SIG-M5 (cell line): Measurements from ENCODE around the gene ZNF354C.

Source experiments
- DNase-seq: peaks from one replicate; lab custom pipeline; 2025; lab: John Stamatoyannopoulos, UW

The ZNF354C gene

DNA sequence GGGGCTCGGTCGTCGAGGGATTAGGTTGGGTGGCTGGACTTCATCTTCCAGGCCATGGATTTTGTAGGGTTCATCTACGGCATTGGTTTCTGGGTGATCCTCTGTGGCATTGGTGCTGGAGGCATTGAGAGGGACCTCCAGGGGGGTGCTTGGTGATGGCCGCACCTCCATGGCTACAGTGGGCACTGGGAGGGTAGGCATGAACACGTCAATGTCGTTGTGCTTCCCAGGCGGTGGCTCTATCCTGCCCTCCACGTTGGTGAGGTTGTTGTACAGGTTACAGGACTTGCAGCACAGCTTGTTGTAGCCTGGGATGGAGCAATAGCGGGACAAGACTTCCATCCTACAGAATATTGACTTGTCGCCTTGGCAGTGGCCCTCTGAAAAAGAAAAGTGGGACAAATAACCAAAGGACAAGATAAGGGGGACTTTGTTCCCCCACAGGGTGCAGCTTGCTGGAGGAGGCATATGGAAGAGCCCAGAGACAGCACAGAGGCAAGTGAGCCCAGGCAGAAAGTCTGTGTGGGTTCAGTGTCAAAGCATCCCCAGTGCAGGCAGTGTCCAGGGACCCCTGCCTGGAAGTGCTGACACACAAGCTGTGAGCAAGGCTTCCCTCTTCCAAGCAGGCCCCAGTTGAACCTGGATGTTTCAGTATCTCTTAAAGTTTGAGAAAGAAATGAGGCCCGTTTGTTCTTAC is 53.9 kb downstream of the ZNF354C start:
- DNase-seq, result no peak

- no peak for DNase-seq
Observed at GRCh38 chr5:179114756-179115155, 54.6 kb downstream of the ZNF354C start.

GRCh38 chr5:179115307-179115706 is 55.1 kb downstream of the ZNF354C start:
- no peak for DNase-seq

DNA sequence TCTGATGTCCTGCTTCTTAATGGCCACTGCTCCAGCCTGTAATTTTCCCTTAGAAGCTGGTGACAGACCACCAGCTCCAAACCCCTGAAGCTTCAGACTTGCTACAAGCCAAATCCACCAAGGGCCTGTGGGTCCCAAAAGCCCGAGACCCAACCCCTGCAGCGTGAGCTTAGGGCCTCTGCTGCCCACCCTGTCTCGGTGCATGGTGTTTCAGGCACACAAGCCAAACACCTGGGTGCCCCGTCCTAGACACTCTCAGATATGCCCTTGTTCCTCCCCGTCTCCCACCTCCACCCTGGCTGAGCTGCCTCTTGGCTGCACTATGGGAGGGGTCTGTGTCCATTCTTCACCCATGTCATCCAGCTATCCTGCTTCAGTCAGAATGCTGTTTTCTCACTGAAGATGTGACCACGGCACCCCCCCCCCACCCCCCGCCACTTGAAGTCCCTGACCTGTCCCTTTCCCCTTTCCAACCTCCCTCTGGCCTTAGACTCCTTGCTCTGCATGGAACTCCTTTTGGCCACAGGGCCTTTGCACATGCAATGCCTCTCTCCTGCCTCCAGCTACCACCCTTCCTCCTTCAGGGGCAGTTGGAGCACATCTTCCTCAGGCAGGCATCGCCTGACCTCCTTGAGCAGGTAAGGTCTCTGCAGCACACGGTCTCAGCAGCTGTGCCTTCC is 55.8 kb downstream of the ZNF354C start:
- no peak for DNase-seq

DNA sequence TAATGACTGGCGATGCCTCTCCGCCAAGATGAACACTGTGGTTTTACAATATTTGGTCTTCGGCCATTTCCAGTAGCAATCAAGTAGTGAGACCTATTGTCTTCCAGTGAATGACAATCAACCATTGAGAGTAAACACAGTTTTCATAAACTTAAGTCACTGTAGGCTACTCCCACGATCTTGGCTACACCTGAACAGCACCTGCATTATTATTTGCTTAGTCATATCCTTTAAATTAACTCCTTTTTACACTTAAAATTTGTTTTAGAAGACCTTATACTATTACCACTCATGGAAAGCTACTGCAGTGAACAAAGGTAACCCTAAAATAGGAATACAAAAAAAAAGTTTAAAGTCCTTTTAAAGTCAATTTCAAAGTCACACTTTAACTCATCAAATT is 58.2 kb downstream of the ZNF354C start:
- DNase-seq, result no peak

GRCh38 chr5:179118756-179119414 is 58.7 kb downstream of the ZNF354C start:
- DNase-seq, result no peak

DNA sequence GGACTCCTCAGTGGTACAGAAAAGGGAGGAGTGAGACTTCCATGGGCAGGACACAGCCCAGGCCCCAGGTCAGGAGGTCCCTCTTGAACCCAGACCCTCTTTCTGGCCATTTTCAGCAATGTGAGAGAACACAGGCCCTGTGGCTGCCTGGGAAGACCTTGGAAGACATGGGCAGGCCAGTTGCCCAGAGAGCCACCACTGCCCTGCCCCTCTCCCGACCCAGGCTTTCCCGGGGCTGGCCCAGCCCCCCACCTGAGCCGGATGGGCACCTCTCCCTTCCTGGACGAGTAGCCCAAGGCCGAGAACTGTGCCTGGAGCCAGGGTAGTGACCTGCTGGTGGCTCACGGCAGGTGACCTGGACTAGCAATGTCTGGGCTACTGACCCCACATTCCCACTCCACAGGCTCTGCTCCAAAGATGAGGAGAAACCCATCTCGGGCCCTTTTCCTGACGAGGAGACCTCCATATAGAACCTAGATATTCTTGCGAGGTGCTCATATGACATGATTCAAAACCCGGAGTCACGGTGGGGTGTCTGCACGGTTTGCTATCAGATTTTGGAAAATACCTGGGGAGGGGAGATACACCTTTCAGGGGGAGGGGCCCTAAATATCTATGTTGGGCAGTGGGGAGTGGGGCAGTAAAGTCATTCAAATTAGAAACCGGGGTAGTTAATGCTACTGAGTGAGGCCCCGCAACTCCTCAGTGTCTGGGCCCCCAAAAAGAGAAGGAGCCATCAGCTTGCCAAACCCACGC is 59.4 kb downstream of the ZNF354C start:
- no peak for DNase-seq

DNA sequence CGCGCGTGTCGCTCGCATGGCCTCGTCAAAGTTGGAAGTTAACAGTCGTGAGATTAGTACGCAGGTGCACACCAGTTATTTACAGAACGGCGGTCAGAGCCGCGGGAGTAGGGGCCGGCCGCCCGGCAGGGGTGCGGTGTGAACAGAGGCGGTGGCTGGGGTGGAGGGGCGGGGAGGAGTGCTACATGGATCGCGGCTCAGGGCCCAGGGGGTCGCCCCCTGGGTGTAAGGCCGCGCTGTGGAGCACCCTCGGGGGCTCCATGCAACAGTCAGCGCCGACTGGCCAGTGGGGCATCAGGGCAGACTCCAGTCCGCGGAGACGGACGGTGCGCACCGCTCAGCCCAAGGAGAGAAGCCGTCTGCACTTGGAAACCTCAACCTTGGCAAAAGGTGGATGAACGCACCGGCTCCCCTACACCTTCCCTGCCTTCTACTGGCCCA is 60.3 kb downstream of the ZNF354C start:
- DNase-seq, result no peak

DNA sequence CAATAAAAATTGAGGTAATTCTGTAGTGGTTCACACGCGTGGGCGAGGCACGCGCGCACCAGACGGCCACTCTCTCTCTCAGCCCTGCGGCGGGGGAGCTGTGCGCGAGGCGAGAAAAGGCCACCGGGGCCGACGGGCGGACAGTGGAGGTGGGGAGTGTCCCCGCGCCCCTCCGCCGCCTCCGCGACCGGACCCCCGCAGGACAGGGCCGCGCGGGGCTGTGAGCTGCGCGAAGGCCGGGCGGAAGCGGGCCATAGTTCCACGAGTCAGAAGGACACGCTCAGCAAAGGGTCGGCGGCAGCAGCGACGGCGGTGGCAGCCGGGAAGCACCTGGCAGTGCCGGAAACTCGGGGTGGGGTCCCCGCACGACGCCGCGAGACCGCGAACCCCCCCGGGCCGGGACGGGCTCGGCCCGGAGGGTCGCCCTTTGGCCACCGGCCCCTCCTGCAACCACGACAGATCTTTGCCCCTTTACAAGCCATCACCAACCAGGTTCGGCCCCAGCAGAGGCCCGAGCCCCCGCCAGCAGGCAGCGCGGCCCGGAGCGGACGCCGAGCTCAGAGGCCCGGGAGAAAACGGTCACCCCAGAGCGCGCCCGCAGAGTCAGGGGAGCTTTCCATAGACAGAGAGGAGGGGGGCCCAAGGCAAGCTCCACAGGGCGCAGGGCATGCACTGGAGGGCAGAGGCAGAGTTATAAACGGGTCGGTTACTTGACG is 60.9 kb downstream of the ZNF354C start:
- DNase-seq, result no peak

DNA sequence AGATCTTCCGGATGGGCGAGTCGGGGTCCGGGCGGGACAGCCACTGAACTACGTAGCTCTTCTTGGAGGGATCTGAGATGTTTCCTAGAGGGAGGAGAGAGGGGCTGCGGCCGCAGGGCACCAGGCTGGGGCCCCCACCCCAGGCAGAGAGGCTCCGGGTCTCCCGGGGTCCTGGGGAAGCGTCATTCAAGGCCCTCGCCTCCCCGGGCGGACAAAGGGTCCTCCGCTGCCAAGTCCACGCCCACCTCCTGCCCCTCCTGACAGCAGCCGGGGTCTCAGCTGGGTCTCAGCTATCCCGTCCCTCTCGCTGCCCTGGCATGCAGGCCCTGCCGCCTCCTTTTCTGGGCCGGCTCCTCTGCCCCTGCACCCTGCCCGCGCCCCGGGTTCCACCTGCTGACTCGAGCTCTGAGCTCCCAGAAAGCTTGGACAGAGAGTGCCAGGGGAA is 61.5 kb downstream of the ZNF354C start:
- DNase-seq, result no peak

DNA sequence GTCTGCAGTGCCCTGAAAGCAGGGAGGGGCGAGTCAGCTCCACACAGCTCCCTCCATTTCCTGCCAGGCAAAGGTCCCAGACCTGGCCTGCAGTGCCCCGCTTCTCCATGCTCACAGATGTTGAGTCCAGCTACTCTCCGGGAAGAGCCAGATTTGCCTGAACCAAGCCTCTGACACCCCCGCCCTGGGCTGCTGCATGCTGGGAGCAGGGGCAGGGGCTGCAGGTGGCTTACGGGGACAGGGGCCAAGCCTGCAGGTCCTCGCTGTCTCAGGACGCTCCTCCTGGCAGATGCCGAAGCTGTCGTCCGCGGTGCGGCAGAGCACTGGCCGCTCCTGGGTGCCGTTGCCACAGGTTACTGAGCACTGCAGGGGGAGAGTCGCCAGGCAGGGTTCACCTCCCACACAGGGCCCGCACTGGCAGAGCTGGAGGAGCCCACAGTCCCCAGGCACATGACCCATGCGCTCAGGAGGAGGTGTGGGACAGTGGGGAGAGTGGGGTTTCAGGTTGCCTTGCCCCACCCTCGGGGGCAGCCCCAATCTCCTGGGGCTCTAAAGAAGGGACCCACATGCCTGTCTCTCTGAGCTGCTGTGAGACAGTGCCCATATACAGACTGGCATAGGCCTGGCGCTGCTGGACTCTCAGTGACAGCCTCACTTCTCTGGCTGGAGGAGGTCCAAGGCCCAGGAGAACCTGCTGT is 62.4 kb downstream of the ZNF354C start:
- DNase-seq, result no peak

- DNase-seq, result no peak
Observed at GRCh38 chr5:179123109-179123426, 62.9 kb downstream of the ZNF354C start.

DNA sequence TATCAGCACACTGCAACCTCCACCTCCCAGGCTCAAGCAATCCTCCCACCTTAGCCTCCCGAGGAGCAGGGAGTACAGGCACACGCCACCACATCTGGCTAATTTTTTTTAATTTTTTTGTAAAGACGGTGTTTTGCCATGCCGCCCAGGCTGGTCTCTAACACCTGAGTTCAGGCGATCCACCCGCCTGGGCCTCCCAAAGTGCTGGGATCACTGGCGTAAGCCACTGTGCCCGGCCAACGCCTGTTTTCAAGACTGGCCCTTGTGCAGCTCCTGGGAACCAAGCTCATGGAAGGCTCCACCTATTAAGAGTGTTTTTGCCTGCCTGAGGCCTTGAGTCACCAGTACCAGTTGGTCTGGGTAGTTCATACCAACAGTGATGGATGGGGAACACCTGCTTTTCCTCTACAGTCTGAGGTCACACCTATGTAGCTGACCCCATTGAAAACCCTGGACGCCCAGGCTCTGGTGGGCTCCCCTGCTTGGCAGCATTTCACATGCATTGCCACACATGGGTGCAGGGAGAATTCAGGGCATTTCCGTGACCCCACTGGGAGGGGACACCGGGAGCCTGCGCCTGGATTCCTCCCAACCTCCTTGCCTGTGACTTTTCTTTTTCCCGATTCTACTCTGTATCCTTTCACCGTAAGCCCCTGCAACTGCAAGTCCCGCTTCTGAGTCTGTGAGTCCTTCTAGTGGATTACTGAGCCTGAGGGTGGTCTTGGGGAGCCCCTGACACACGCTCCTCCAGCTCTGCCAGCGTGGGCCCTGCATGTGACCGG is 63.5 kb downstream of the ZNF354C start:
- DNase-seq, result no peak

DNA sequence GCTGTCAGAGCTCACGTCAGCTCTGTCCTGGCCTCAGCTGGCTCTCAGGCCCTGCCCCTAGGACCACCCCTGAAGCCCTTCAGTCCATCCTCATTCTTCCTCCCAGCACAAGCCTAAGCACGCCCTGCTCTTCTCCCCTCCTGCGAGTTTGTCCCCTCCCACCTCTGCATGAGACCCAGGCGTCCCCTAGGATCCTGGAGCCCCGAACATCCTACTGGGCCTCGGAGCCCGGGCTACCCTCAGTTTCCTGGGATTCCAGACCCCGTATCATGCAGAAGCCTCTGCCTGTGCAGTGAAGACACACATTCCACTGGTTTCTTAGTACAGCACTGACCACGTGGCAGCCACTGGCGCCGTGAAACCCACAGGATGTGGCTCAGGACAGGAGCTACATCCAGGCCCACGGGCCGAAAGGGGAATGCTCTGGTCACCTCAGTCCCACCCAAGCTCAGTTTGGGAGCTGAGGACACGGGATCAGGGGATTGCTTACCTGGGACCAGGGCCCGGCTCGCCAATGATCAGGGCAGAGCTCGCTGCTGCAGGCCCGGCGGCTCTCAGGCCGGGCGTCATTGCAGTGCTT is 64.2 kb downstream of the ZNF354C start:
- no peak for DNase-seq

DNA sequence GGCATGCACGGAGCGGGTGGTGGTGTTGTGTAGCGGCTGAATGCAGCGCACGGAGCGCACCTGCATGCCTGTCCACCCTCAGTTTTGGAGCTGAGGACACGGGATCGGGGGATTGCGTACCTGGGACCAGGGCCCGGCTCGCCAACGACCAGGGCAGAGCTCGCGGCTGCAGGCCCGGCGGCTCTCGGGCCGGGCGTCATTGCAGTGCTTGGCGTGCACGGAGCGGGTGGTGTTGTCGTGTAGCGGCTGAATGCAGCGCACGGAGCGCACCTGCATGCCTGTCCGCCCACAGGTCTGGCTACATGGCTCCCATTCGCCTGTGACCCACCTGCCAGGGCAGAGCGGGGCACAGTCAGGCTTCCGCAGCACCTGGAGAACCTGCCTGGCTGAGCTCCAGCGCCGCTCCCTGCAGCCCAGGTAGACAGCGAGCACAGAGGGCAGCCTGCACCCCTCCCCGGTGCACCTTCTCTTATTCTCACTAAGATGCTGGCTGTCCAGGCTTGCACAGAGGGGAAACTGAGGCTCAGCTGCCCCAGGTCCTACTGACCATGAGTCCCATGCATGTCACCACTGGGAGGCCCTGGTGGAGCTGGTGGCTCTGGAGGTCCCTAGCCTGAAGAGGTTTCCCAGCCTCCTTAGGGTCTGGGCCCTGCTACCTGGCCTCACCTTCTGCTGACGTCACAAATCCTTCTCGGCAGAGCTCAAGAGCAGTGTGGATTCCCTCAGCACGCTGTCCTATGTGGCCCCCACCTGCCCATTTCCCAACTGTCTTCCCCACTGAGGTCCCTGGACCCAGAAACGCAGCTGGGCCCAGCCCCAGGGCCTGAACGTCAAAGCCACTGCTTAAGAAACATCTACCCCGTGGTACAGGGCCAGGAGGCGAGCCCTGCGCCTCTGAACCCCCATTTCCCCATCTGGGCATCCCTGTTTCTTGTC is 64.9 kb downstream of the ZNF354C start:
- no peak for DNase-seq

- no peak for DNase-seq
Observed at GRCh38 chr5:179125789-179126505, 65.8 kb downstream of the ZNF354C start.

DNA sequence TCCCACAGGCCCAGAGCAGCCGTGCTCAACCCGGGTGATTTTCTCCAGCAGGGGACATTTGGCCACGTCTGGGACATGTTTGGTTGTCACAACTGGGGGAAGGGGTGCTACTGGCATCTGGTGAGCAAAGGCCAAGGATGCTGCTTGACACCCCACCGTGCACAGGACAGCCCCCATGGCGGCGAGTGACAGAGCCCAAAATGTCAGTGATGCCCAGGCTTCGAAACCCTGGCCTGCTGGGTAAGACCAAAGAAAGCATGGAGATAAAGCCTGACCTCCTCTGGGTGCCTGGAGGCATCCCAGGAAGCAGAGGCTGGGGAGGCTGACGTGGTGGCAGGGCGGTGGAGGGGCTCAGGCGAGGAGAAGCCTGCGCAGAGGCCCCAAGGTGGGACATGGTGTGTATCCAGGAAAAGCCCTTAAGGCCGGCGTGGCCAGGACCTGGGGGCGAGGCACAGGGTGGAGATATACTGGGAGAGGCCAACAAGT is 66.4 kb downstream of the ZNF354C start:
- DNase-seq, result no peak
